HUES64 (cell line): ENCODE measurements around the gene CYB5RL.

ENCODE experiments used
- H3K27ac ChIP-seq: 2 replicates; pipeline ENCODE4 v1.7.0; 2013; ENCODE audit warnings: low read depth, low read length, inconsistent platforms
- H3K27me3 ChIP-seq: 2 replicates; pipeline ENCODE4 v1.6.1; 2013; ENCODE audit warnings: mild to moderate bottlenecking, low read length; ENCODE audit not compliant: insufficient read depth
- H3K36me3 ChIP-seq: 2 replicates; pipeline ENCODE4 v1.6.1; 2013; ENCODE audit warnings: mild to moderate bottlenecking, low read length; ENCODE audit not compliant: insufficient read depth
- H3K4me1 ChIP-seq: 2 replicates; pipeline ENCODE4 v1.6.1; 2013; ENCODE audit warnings: mild to moderate bottlenecking, low read length, moderate library complexity; ENCODE audit not compliant: insufficient read depth
- H3K4me3 ChIP-seq: 2 replicates; pipeline ENCODE4 v1.5.1; 2013; ENCODE audit warnings: mild to moderate bottlenecking, low read length, moderate library complexity
- H3K9ac ChIP-seq: 2 replicates; pipeline ENCODE4 v1.6.1; 2013; ENCODE audit warnings: mild to moderate bottlenecking, low read depth, low read length
- H3K9me3 ChIP-seq: 2 replicates; pipeline ENCODE4 v1.6.1; 2013; ENCODE audit warnings: low read depth, low read length; ENCODE audit not compliant: insufficient read depth
- WGBS: fragments of 150-250, 120-280 bp; methylation state at CpG from one replicate; pipeline ENCODE4 v1.1.7; 2013; ENCODE audit warnings: missing lambda C conversion rate; 5-methylcytosine and 5-hydroxymethylcytosine counted together

Gene CYB5RL

GRCh38 chr1:54180701-54181360, 19.0 kb downstream of the CYB5RL start:
- Histone ChIP-seq H3K9me3 (no peaks in the 10 kb centered on the region), H3K9ac (no peak overlapping the region), H3K27ac (no peak overlapping the region), H3K36me3 (0 out of 2 replicates have a peak, but pooled peaks cover 5% of the 10 kb centered on the region), H3K27me3 (no peaks in the 10 kb centered on the region), H3K4me3 (no peak overlapping the region), H3K4me1 (no peaks in the 10 kb centered on the region)
- WGBS, result 87% methylated on average over 4 of the region's 5 CpGs

GRCh38 chr1:54178296-54179070, 21.3 kb downstream of the CYB5RL start:
- Histone ChIP-seq H3K36me3 (0 out of 2 replicates have a peak, but pooled peaks cover 5% of the 10 kb centered on the region), H3K4me3 (no peak overlapping the region), H3K9ac (no peak overlapping the region), H3K27me3 (no peaks in the 10 kb centered on the region), H3K27ac (no peak overlapping the region), H3K4me1 (no peaks in the 10 kb centered on the region), H3K9me3 (no peaks in the 10 kb centered on the region)
- 92% methylated on average over 9 of the region's 9 CpGs for WGBS

- WGBS, result 93% methylated on average over 8 of the region's 8 CpGs
- Histone ChIP-seq H3K36me3 (0 out of 2 replicates have a peak, but pooled peaks cover 5% of the 10 kb centered on the region), H3K9ac (no peak overlapping the region), H3K4me3 (no peak overlapping the region), H3K27ac (no peak overlapping the region), H3K27me3 (no peaks in the 10 kb centered on the region), H3K4me1 (no peaks in the 10 kb centered on the region), H3K9me3 (no peaks in the 10 kb centered on the region)
Measured at GRCh38 chr1:54177726-54178125, 22.1 kb downstream of the CYB5RL start.

- Histone ChIP-seq H3K9me3 (no peaks in the 10 kb centered on the region), H3K36me3 (0 out of 2 replicates have a peak, but pooled peaks cover 5% of the 10 kb centered on the region), H3K27me3 (no peaks in the 10 kb centered on the region), H3K4me3 (no peak overlapping the region), H3K4me1 (no peaks in the 10 kb centered on the region), H3K27ac (no peak overlapping the region), H3K9ac (no peak overlapping the region)
- 85% methylated on average over 6 of the region's 6 CpGs for WGBS
Measured at GRCh38 chr1:54176621-54177327, 23.1 kb downstream of the CYB5RL start.

GRCh38 chr1:54174106-54174505, 25.7 kb downstream of the CYB5RL start:
- Histone ChIP-seq H3K27me3 (no peaks in the 10 kb centered on the region), H3K4me3 (no peak overlapping the region), H3K4me1 (no peaks in the 10 kb centered on the region), H3K9me3 (no peaks in the 10 kb centered on the region), H3K36me3 (0 out of 2 replicates have a peak, but pooled peaks cover 2% of the 10 kb centered on the region), H3K27ac (no peak overlapping the region), H3K9ac (no peak overlapping the region)
- 95% methylated on average over 4 of the region's 4 CpGs for WGBS

- Histone ChIP-seq H3K9ac (no peak overlapping the region), H3K27ac (no peak overlapping the region), H3K36me3 (no peaks in the 10 kb centered on the region), H3K4me1 (no peaks in the 10 kb centered on the region), H3K4me3 (no peak overlapping the region), H3K9me3 (no peaks in the 10 kb centered on the region), H3K27me3 (no peaks in the 10 kb centered on the region)
- 90% methylated on average over 9 of the region's 9 CpGs for WGBS
Measured at GRCh38 chr1:54173681-54174080, 26.1 kb downstream of the CYB5RL start.

GRCh38 chr1:54172614-54173599, 26.9 kb downstream of the CYB5RL start:
- H3K27me3 ChIP-seq, result no peaks in the 10 kb centered on the region
- H3K4me3 ChIP-seq, result no peak overlapping the region
- 93% methylated on average over 9 of the region's 10 CpGs for WGBS
- H3K9me3 ChIP-seq, result no peaks in the 10 kb centered on the region
- no peaks in the 10 kb centered on the region for H3K36me3 ChIP-seq
- H3K9ac ChIP-seq, result no peak overlapping the region
- no peak overlapping the region for H3K27ac ChIP-seq
- H3K4me1 ChIP-seq, result no peaks in the 10 kb centered on the region

GRCh38 chr1:54171606-54172005, 28.2 kb downstream of the CYB5RL start:
- WGBS, result 90% methylated on average over 8 of the region's 8 CpGs
- no peak overlapping the region for H3K9ac ChIP-seq
- H3K4me1 ChIP-seq, result no peaks in the 10 kb centered on the region
- H3K4me3 ChIP-seq, result no peak overlapping the region
- H3K9me3 ChIP-seq, result no peaks in the 10 kb centered on the region
- no peak overlapping the region for H3K27ac ChIP-seq
- no peaks in the 10 kb centered on the region for H3K36me3 ChIP-seq
- no peaks in the 10 kb centered on the region for H3K27me3 ChIP-seq

GRCh38 chr1:54171016-54171415, 28.8 kb downstream of the CYB5RL start:
- no peaks in the 10 kb centered on the region for H3K4me1 ChIP-seq
- no peaks in the 10 kb centered on the region for H3K36me3 ChIP-seq
- H3K4me3 ChIP-seq, result no peak overlapping the region
- no peak overlapping the region for H3K9ac ChIP-seq
- no peaks in the 10 kb centered on the region for H3K9me3 ChIP-seq
- H3K27ac ChIP-seq, result no peak overlapping the region
- H3K27me3 ChIP-seq, result no peaks in the 10 kb centered on the region
- WGBS, result 86% methylated on average over 8 of the region's 8 CpGs

- no peaks in the 10 kb centered on the region for H3K36me3 ChIP-seq
- H3K27me3 ChIP-seq, result no peaks in the 10 kb centered on the region
- H3K27ac ChIP-seq, result no peak overlapping the region
- H3K4me1 ChIP-seq, result no peaks in the 10 kb centered on the region
- no peaks in the 10 kb centered on the region for H3K9me3 ChIP-seq
- H3K9ac ChIP-seq, result no peak overlapping the region
- WGBS, result 91% methylated on average over 3 of the region's 3 CpGs
- H3K4me3 ChIP-seq, result no peak overlapping the region
Measured at GRCh38 chr1:54169068-54169467, 30.8 kb downstream of the CYB5RL start.
